Measurements from ENCODE around the gene HSPB9.

HSPB9 gene

GRCh38 chr17:42153919-42154742, 31.5 kb downstream of the HSPB9 start:
- TF ChIP-seq CTCF (IDR thresholded peaks at IDR 0.05), result no peak

GRCh38 chr17:42155614-42156045, 33.0 kb downstream of the HSPB9 start:
- TF ChIP-seq CTCF (IDR thresholded peaks at IDR 0.05), result no peak

GRCh38 chr17:42159796-42160530, 37.4 kb downstream of the HSPB9 start:
- TF ChIP-seq CTCF (IDR thresholded peaks at IDR 0.05), result no peak

GRCh38 chr17:42160531-42160910, 37.9 kb downstream of the HSPB9 start:
- TF ChIP-seq CTCF (IDR thresholded peaks at IDR 0.05), result no peak

- TF ChIP-seq CTCF (IDR thresholded peaks at IDR 0.05), result peak; percentile 54; the same call in 1 of the 2 replicates
Observed at GRCh38 chr17:42163113-42163512, 40.5 kb downstream of the HSPB9 start.

GRCh38 chr17:42163696-42164407, 41.2 kb downstream of the HSPB9 start:
- TF ChIP-seq CTCF (IDR thresholded peaks at IDR 0.05), result no peak

- TF ChIP-seq CTCF (IDR thresholded peaks at IDR 0.05), result no peak
Observed at GRCh38 chr17:42165751-42166150, 43.1 kb downstream of the HSPB9 start.
